Skeletal muscle cell (primary cell): Measurements from ENCODE around the gene SAT1.
"Not testable (repeated sequence)": the region's sequence is repeated elsewhere in the genome, so short reads cannot be mapped to it uniquely, and the experiment has no call there.

ENCODE experiments used
- DNase-seq: peaks from one replicate; pipeline ENCODE4 v3.0.0-alpha.2; 2010; ENCODE audit warnings: low read depth
- H3K4me3 ChIP-seq: 2 replicates; pipeline ENCODE4 v1.5.1; 2011; ENCODE audit warnings: low read depth, mild to moderate bottlenecking, control low read depth, low read length, moderate library complexity

SAT1 gene

DNA sequence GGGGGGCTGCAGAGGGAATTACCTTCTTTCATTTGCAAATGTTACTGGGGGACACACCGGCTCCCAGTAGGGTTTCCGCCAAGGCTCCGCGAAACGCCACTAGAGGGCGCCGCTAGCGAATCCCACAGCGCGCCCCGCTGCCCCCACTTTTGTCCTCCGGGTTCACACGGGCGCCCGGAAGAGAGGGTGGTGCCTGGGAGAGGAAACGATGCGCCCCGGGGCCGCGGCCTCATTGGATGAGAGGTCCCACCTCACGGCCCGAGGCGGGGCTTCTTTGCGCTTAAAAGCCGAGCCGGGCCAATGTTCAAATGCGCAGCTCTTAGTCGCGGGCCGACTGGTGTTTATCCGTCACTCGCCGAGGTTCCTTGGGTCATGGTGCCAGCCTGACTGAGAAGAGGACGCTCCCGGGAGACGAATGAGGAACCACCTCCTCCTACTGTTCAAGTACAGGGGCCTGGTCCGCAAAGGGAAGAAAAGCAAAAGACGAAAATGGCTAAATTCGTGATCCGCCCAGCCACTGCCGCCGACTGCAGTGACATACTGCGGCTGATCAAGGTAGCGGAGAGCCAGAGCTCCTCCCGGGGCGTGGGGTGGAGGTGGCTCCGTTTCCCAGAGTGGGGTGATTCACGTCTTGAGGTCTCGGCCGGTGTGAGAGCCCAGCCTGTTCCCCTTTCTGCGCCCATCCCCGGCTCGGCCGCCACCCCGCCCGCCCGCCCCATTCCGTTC lies at the start of gene SAT1:
Gene SAT1 (plus strand): TSS at position 311 of the 726 bp plus-strand sequence. CDS start 179 bp downstream, at position 490.
- DNase-seq = peak; percentile 83
- peak within 1 kb of the TSS; percentile 54 for H3K4me3 ChIP-seq

GRCh38 chrX:23736030-23736429 lies 46.9 kb upstream of the SAT1 start:
- no peak for DNase-seq
- H3K4me3 ChIP-seq = no peak overlapping the region

DNA sequence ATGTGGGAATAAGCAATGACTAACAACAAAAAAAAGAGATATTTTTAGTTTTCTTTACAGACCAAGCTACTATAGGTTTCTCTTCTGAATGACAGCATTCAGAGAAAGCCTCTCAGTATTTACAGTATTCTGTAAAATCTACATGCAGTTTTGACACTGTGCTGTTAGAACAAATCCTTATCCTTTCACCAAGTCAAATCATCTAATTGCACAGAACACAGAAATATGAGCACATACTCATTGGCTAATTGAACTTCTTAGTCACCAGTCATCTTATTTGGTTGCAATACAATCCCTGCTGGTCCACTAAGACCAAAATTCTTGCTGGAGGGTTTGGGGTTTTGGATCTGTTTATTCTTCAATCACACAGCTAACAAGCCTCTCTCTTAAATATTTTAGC lies 45.6 kb upstream of the SAT1 start:
- no peak overlapping the region for H3K4me3 ChIP-seq
- DNase-seq = no peak

- peak; percentile 37 for DNase-seq
- peak overlapping the region; percentile 69 for H3K4me3 ChIP-seq
Measured at GRCh38 chrX:23742174-23742696, 40.7 kb upstream of the SAT1 start.

DNA sequence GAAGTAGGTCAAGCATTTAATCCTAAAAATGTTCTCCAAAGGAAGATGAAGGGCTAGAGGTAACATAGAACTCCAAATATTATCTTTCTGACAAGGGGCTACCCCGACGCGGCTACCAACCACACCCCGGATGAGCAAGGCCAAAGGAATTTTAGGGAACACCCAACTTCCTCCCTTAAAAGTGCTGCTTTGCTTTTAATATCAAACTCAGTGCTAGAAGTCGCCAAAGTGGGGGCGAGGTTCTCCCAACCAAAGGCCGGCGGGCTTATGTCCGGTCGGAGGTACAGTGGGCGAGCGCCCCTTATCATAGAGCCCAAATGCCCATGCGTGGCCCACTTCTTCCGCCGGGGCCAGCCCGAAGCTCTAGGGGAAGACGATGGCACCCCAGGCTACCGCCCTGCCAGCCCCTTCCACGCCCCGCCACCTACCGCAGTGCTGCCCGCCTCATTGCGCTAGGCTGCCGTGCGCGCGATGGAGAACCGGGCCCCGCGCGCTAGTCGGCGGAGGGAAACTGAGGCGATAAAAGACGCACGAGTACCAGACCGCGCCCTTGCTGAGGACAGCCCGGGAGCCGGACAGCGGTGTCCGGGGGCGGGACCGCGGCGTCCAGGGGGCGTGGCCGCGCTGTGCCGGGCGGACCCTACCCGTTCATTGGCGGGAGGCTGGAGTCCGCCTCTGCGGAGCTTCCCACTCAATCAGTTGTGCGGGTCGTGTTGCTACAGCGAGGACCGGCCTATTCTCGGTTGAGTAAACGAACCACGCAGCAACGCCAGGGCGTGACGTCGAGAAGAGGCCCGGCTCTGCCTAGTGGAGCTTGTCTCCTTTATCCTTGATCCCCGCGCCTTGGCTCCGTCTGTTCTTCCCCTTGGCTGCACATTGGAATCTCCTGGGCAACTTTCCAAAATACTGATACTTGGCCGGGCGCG lies 40.0 kb upstream of the SAT1 start, which contains the start of gene ACOT9:
Gene ACOT9 (minus strand): TSS at position 580 of the 926 bp plus-strand sequence. CDS start 132 bp downstream, at position 448.
- DNase-seq = peak; percentile 87
- peak within 1 kb of the TSS; percentile 69 for H3K4me3 ChIP-seq

- H3K4me3 ChIP-seq = peak overlapping the region; percentile 69
- not testable (repeated sequence) for DNase-seq
Measured at GRCh38 chrX:23743623-23743971, 39.4 kb upstream of the SAT1 start.

DNA sequence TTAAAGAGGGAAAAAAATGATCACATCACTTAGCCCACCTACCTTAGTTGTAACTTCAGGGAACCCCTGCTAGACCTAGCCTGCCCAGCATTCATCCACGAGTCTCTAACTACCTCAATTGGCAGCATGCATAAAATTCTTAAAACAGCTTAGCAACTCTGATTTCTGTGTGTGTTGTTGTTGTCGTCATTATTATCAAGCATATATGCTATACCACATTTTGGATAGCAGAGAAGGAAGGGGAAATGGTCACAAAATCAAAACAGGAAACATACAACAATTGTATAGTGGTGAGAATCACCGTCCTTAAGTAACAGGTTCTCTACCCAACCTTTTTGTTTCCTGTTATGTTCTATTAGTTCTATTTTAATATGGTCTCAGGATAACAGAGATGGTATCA lies 37.2 kb upstream of the SAT1 start:
- no peak for DNase-seq
- no peak overlapping the region for H3K4me3 ChIP-seq

DNA sequence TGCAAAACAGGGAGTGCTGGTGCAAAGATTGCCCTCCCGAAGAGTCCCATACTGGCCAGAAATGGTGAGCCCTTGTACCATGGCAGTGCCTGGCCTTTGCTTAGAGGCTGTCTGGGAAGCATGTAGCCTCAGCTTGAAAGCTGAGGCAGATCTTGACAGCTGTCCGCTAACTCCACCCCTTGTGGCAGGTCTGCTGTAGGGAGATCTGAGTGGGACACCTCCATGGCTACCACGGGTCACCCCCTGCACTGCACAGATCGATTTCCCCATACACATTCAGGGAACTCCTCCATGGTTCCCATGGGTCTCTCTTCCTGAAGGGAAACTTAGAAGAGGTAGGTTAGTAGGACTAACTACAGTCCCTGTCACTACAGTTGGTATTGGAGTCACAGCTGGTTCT lies 33.8 kb upstream of the SAT1 start:
- no peak overlapping the region for H3K4me3 ChIP-seq
- DNase-seq = no peak

DNA sequence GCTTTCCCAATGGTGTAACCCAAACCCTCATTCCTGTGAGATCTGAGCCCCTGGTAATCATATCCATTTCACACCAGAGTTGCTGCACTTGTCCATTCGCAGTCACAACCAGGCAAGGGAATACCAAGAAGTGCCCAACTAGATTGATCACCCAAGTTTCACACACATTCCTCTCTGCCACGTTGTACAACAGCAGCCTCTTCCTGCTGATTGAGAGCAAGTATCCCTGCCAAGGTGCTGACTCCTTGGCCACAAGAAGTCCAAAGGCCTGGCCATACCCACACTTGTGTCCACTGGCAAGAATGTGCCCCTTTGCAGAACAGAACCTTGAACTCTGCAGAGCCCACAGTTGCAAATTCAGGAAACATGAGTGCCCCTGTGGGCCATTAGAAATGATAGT lies 33.4 kb upstream of the SAT1 start:
- DNase-seq = no peak

DNA sequence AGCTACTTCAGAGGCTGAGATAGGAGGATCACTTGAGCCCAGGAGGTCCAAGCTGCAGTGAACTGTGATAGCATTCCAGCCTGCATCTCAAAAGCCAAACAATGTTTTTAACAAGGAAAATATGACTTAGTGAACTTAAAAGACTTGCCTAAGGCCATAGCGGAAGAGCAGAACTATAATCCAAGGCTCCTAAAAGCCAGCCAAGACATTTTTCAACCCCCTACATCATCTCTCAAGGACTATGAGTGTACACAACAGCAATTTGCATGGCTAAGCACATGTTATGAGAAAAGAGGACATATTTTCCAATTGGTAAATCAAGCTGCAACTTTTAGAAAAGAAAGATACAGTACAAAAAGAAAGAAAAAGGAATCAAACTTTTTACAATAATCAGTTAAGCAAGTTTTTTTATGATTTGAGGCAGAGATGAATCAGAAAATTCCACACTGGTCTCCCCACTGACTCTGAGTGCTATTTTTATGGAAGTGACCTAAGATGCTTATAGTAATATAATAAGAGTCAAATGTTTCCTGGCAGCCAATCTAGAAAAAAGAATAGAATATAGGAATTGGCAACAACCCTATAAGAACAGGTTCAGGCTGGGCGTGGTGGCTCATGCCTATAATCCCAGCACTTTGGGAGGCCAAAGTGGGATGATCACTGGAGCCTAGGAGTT lies 30.1 kb upstream of the SAT1 start:
- H3K4me3 ChIP-seq = no peak overlapping the region
- no peak for DNase-seq

More for the DNA sequence above, 33.4 kb upstream of the SAT1 start:
- no peak overlapping the region for H3K4me3 ChIP-seq

DNA sequence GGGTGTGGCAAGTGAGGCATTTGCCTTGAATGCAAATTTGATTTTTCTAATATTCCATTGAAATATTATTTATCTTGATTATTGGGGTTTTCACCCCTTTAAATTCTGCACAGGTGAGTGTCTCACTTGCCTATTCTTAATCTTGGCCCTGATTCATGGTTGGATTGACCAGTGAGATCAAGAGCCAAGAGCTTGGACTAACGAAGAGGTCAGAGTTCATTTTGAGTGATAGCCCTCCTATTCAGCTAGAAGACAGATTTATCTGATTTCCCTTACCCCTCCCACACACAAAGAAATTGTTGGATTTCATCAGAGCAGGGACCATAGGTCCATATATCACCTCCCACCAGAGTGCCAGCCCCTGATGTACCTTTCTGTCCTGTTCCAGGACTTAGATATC lies 28.3 kb upstream of the SAT1 start:
- no peak for DNase-seq
- no peak overlapping the region for H3K4me3 ChIP-seq

DNA sequence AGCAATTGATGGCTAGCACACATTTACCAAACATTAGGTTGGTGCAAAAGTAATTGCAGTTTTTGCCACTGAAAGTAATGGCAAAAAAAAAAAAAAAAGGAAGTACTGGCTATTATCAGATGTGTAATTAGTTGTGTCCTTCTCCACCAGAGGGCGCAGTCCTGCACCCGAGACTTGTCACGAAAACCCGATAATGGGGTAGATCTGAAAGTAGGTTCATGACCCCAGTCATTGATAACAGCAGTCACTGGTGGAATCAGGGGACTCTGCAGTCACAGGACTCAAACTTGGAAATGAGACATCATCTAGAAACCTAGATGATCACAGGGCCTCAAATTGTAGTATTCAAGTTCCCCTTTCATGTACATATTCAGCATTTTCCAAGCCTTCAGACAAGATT lies 26.8 kb upstream of the SAT1 start:
- DNase-seq = no peak

DNA sequence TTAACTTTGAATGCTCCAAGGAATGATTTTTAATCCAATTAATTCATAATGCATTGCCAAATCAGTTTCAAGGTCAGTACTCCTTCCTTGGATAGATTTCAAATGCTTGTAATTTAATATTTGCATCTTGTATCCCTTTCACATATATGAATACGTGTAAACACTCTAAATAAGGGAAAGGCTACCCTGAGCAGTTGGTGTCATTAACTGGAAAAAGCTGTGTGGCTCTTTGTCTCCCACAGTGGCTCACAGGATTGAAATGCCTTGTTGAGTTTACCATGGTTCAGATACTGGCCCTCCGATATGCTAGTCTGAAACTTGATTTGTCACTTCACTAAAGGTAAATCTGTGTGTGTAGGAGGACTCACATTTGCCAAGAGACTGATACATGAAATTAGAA lies 23.2 kb upstream of the SAT1 start:
- no peak overlapping the region for H3K4me3 ChIP-seq
- DNase-seq = no peak

More for the DNA sequence above, 26.8 kb upstream of the SAT1 start:
- H3K4me3 ChIP-seq = no peak overlapping the region

DNA sequence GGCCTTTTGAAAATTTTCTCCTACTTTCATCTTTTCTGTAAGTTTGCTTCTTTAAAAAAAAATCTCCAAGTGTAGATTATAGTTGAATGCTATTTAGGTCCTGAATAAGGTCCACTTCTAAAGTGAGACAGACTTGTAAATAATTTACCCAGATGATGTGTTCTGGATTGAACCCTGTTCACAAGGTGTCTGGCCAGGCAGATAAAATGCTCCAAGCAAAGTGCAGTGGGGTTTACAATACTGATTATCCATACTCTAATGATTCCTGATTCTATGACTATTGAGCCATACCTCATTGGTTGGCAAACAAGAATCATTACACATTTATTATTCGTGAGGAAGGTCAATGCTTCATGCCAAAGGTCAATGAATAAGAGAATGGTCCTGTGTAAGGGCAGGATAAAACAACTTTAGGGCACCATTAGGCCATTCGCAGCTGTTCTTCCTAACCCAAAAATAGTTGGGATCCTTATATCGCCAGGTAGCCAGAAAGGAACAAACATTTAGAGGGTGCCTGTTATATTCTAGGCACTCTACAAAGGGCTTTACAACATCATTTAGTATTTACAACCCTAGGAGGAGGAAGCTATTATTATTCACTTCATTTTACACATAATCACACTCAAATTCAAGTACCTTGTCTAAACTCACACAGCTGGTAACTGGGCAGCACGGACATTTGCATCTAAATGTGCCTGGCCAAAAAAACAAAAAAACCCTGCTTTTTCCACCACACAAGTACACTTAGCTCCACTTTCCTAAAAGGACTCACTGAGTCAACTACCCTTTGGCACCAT lies 18.6 kb upstream of the SAT1 start:
- no peak overlapping the region for H3K4me3 ChIP-seq

DNA sequence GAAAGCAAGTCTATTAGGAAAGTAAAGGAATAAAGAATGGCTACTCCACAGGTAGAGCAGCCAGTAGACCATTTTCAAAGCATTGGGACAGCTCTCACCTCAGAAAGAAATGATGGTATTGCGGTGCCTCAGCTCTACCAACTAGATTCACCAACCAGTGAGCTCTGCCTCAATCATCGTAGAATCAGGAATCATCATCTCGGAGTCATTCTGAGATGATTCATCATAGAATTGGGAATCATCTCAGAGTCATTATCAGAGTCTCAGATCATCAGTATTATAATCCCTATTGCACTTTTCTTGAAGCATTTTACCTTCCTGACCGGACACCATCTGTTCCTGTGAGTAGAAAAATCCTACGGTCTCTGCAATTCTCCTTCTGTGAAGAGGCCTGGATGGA lies 17.5 kb upstream of the SAT1 start:
- DNase-seq = no peak
- H3K4me3 ChIP-seq = no peak overlapping the region

More for the DNA sequence above, 18.6 kb upstream of the SAT1 start:
- no peak for DNase-seq

DNA sequence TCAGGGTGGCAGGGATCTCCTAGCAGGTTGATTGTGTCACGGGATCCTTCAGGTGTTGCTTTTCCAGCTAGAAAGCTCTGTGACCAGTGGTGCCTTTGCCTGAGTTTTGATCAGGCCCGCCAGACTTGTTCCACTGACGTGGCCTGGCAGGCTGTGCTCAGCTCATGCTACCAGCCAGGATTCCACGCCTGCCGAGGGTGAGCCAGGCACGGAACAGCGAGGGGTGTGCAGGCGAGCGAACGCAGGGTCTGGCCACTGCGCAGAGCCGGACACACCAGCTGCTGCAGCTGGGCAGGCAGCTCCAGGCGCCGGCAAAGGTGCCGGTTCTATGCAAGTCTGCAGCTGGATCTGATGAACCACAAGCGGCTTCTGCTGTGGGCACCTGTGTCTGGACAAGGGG lies 17.1 kb upstream of the SAT1 start:
- no peak for DNase-seq
- H3K4me3 ChIP-seq = no peak overlapping the region

GRCh38 chrX:23766650-23767551 lies 16.1 kb upstream of the SAT1 start:
- DNase-seq = no peak
- H3K4me3 ChIP-seq = no peak overlapping the region

GRCh38 chrX:23770142-23770541 lies 12.8 kb upstream of the SAT1 start:
- DNase-seq = no peak
- no peak overlapping the region for H3K4me3 ChIP-seq
